Stimulated activated CD4-positive, alpha-beta T cell treated with anti-CD3 and anti-CD28 coated beads, Interleukin-2, amount 100 ng/mL, for 24 hours (primary cell): Measurements from ENCODE around the gene BPIFB2.

Experiments
- DNase-seq, 2 donors: peaks; one replicate each; pipeline ENCODE4 v3.0.0-alpha.2; 2020

BPIFB2 gene

GRCh38 chr20:33022694-33023438 is 15.4 kb downstream of the BPIFB2 start:
- DNase-seq: no peak

GRCh38 chr20:33023439-33024242 is 16.1 kb downstream of the BPIFB2 start:
- DNase-seq: no peak

GRCh38 chr20:33024243-33024560 is 16.7 kb downstream of the BPIFB2 start:
- DNase-seq: no peak

- no peak for DNase-seq
Observed at GRCh38 chr20:33024609-33025317, 17.3 kb downstream of the BPIFB2 start.

GRCh38 chr20:33025318-33025876 is 17.9 kb downstream of the BPIFB2 start:
- no peak for DNase-seq

GRCh38 chr20:33026072-33026778 is 18.7 kb downstream of the BPIFB2 start:
- DNase-seq: no peak

DNA sequence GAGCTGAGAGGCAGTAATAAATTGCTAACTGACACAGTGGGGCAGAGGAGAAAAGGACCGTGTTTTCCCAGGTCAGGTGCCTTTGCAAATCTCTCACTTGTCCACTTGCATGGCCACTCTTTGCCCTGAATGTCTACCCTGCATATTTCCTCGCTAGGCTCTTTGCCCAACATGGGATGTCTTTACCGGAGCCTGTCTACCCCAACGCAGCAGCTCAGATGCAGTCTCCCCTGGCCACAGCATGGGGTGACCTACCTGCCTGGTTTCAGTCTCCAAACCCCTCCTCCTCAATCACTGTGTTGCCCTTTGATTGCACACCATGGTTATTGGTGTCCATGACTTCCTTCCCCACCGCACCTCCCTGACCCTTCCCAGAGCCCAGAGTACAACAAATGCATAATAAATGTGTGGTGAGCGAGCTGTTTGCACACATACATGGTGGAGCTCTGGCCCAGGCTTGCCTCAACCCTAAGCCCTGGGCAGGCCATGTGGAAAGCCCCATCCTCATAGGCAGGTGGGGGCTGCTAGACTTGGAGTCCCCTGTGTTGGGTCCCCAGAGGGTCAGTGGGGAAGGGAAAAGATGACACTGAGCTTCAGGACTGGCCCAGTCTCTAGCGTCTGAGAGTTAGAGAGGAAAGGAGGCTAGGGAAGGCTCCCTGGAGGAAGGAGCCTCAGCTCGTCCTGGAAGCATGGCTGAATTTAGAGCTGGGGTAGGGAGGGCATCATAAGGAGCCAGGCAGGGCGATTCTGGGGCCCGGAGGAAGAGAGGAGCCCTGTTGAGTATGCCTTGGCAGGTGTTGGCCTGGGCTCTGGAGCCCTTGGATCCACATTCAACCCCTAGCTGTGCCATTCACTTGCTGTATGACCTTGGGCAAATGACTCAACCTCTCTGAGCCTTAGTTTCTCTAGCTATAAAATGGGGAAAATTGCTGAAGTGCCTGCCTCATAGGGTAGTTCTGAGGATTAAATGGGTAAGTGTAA is 19.6 kb downstream of the BPIFB2 start:
- DNase-seq: no peak

DNA sequence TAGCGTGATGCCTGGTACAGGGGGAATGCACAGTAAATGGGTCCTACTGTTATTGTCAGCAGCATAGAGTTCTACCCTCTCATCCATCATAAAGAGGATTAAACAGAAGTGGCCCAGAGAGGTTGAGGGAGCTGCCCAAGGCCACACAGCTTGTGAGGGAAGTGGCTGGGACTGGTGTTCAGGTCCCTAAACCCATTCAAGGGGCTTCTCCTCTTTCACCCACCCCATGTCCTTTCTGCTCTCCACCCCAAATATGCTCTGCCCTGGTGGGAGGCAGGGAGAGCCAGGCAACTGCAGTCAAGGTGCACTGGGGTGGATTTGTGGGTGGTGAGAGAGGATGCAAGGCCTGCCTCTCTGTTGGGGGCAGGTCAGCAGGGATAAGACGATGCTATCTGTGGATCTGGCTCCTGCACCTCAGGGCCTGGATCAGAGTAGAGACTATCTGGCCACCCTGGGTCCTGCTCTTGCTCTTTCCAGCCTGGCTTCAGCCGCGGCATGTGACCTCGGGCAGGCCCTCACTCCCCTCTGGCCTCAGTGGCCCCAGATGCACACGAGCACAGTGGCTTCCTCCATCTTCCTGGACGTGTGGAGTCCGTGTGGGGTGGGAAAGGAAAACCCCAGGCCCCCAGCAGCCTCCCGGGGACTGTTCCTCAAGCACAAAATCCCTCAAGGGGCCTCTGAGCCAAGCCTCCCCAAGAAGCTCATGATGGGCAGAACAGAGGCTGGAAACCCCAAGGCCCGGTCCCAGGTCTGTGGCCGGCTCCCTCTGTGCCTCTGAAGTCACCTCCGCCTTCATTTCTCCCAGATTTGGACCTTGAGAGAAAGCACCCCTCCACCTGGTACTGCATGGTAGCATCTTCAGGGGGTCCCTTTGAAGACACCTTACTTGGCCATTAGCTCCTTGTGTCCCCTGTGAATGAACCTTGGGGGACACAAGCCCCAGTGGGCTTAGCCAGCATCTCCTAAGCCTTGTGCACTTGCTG is 20.6 kb downstream of the BPIFB2 start:
- DNase-seq: no peak

- DNase-seq: no peak
Observed at GRCh38 chr20:33028875-33029274, 21.4 kb downstream of the BPIFB2 start.

GRCh38 chr20:33030076-33030475 is 22.6 kb downstream of the BPIFB2 start:
- no peak for DNase-seq

DNA sequence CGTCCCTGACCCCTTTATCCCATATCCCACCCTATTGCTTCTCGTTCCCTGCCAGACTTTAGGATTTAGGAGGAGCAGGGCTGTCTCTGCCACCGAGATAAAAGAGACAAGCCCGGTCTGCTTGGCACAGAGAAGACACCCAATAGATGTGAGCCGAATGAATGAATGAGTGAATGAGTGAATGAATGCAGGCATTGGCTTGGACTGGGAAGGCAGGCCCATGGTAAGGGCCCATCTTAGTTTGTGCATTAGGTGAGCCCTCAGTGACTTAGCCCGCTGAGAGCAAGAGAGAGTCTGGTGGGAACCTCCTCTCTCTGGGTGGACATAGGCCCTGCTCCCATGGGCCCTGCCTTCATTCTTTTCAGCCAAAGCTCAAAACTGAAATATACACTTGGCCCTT is 23.1 kb downstream of the BPIFB2 start:
- DNase-seq: no peak

DNA sequence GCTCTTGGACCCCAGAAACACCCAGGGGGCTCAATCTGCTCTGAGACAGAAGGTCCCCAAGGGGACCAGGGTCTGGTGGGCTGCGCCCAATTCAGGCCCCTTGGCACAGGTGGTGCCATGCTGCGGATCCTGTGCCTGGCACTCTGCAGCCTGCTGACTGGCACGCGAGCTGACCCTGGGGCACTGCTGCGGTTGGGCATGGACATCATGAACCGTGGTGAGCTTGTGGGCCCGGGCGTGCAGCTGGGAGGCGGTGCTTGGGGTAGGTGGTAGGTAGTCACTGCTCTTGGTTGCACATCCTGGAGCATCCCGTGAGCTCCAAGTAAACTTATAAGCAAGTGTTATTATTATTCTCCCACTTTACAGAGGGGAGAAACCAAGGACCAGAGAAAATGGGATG is 24.0 kb downstream of the BPIFB2 start, which contains the start of gene BPIFB6:
Gene BPIFB6 (plus strand): TSS at position 118 of the 400 bp plus-strand sequence. CDS start 0 bp downstream, at position 118.
- DNase-seq: no peak

- no peak for DNase-seq
Observed at GRCh38 chr20:33032555-33032954, 25.1 kb downstream of the BPIFB2 start.

GRCh38 chr20:33033381-33033780 is 25.9 kb downstream of the BPIFB2 start:
- no peak for DNase-seq

DNA sequence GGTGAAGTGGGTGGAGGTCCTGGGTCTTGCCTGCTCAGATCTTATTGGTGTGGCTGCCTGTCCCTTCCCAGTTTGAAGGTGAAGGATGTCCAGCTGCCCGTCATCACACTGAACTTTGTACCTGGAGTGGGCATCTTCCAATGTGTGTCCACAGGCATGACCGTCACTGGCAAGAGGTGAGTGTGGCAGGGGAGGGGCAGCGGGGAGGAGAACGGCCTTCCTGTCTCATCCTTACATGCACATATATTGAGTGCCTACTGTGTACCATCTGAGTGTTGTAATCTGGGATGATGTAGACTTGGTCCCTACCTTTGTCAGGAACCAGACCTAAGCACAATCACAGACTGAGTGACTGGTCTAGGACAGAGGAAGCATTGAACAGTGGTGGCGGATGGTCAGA is 26.6 kb downstream of the BPIFB2 start:
- no peak for DNase-seq

- no peak for DNase-seq
Observed at GRCh38 chr20:33034901-33035492, 27.5 kb downstream of the BPIFB2 start.

- no peak for DNase-seq
Observed at GRCh38 chr20:33037456-33037855, 30.0 kb downstream of the BPIFB2 start.

- DNase-seq: no peak
Observed at GRCh38 chr20:33038243-33038642, 30.7 kb downstream of the BPIFB2 start.

GRCh38 chr20:33042430-33042829 is 34.9 kb downstream of the BPIFB2 start:
- no peak for DNase-seq
